Fibroblast of lung (primary cell): Measurements from ENCODE around the gene IKBKE.

Experiments
- CTCF ChIP-seq, 2 donors: IDR thresholded peaks in 1 of 2; conservative IDR thresholded peaks in 1 of 2; 1 replicate in 1 of 2; 2 replicates in 1 of 2; pipeline ENCODE4 v1.5.1; 2011 to 2012; ENCODE audit warnings: low read length in 2 of 2, control low read depth in 1 of 2, inconsistent platforms in 1 of 2, low read depth in 1 of 2, mild to moderate bottlenecking in 1 of 2
- EZH2 ChIP-seq: IDR thresholded peaks from 2 replicates; pipeline ENCODE4 v1.5.1; 2012; ENCODE audit warnings: low read length, control low read depth, mild to moderate bottlenecking; ENCODE audit errors: missing control alignments

- TF ChIP-seq CTCF (conservative IDR thresholded peaks at IDR 0.05 in 1 of 2, IDR thresholded peaks at IDR 0.05 in 1 of 2; ENCODE audit: low read depth in 1 of 2, low read length in 2 of 2) (no peak), EZH2 (no peak)
These were observed 17.7 kb downstream of the IKBKE start for GRCh38 chr1:206487970-206488369.
